NT2/D1 (cell line): ENCODE data around the gene GPRIN1.

ENCODE experiments used
- DNase-seq: peaks from one replicate; pipeline ENCODE4 v3.0.0-alpha.2; 2011; ENCODE audit warnings: low read depth, low spot score
- H3K27me3 ChIP-seq: 2 replicates; pipeline ENCODE4 v1.6.0; 2011; ENCODE audit warnings: mild to moderate bottlenecking; ENCODE audit not compliant: insufficient read length, insufficient read depth
- H3K36me3 ChIP-seq: 2 replicates; pipeline ENCODE4 v1.6.1; 2011; ENCODE audit warnings: mild to moderate bottlenecking, low read length, mixed read lengths; ENCODE audit not compliant: insufficient read depth, insufficient read length
- H3K4me1 ChIP-seq: 2 replicates; pipeline ENCODE4 v1.5.1; 2011; ENCODE audit not compliant: insufficient read depth, insufficient read length
- H3K4me3 ChIP-seq: 2 replicates; pipeline ENCODE4 v1.5.1; 2011; ENCODE audit warnings: low read depth; ENCODE audit not compliant: insufficient read length
- H3K9ac ChIP-seq: 2 replicates; pipeline ENCODE4 v1.6.0; 2011; ENCODE audit warnings: low read depth; ENCODE audit not compliant: insufficient read length
- H3K9me3 ChIP-seq: 2 replicates; pipeline ENCODE4 v1.5.1; 2011; ENCODE audit warnings: mild to moderate bottlenecking, low read length; ENCODE audit not compliant: insufficient read depth
- SUZ12 ChIP-seq: IDR thresholded peaks from 2 replicates; pipeline ENCODE4 v1.6.1; 2011; ENCODE audit not compliant: insufficient read length, insufficient read depth; ENCODE audit errors: extremely low read depth
- YY1 ChIP-seq: IDR thresholded peaks from 2 replicates; pipeline ENCODE4 v1.6.1; 2011; ENCODE audit not compliant: insufficient read length, insufficient read depth
- ZNF274 ChIP-seq: IDR thresholded peaks from 2 replicates; pipeline ENCODE4 v1.6.1; 2011; ENCODE audit warnings: mild to moderate bottlenecking, low read depth, low read length

Gene GPRIN1

GRCh38 chr5:176621661-176622079 is 11.7 kb upstream of the GPRIN1 start:
- Histone ChIP-seq H3K4me3 (no peak overlapping the region), H3K9me3 (no peaks in the 10 kb centered on the region), H3K27me3 (peaks cover 36% of the 10 kb centered on the region), H3K4me1 (peaks cover 11% of the 10 kb centered on the region), H3K36me3 (no peaks in the 10 kb centered on the region), H3K9ac (no peak overlapping the region)
- TF ChIP-seq ZNF274: no peak
- TF ChIP-seq SUZ12: no peak
- TF ChIP-seq YY1: no peak
- DNase-seq: no peak

GRCh38 chr5:176620333-176620981 is 10.5 kb upstream of the GPRIN1 start:
- peak overlapping the region; percentile 28 for H3K4me3 ChIP-seq

GRCh38 chr5:176619569-176620332 is 9.8 kb upstream of the GPRIN1 start:
- no peaks in the 10 kb centered on the region for H3K36me3 ChIP-seq
- H3K27me3 ChIP-seq: peaks cover 36% of the 10 kb centered on the region
- peak overlapping the region; percentile 74 for H3K9ac ChIP-seq
- H3K4me1 ChIP-seq: peaks cover 7% of the 10 kb centered on the region
- H3K4me3 ChIP-seq: peak overlapping the region; percentile 28
- no peaks in the 10 kb centered on the region for H3K9me3 ChIP-seq
- TF ChIP-seq SUZ12: no peak
- no peak for TF ChIP-seq YY1
- TF ChIP-seq ZNF274: no peak
- DNase-seq: no peak

More at GRCh38 chr5:176620333-176620981, 10.5 kb upstream of the GPRIN1 start:
- Histone ChIP-seq H3K36me3 (no peaks in the 10 kb centered on the region), H3K9ac (peak overlapping the region; percentile 50), H3K9me3 (no peaks in the 10 kb centered on the region), H3K4me1 (peaks cover 10% of the 10 kb centered on the region), H3K27me3 (peaks cover 36% of the 10 kb centered on the region)
- DNase-seq: no peak
- TF ChIP-seq ZNF274: no peak
- no peak for TF ChIP-seq YY1
- TF ChIP-seq SUZ12: no peak

GRCh38 chr5:176619203-176619568 is 9.2 kb upstream of the GPRIN1 start:
- no peaks in the 10 kb centered on the region for H3K9me3 ChIP-seq
- DNase-seq: peak; percentile 89
- H3K4me3 ChIP-seq: peak overlapping the region; percentile 28
- TF ChIP-seq YY1: no peak
- no peak for TF ChIP-seq SUZ12
- no peak for TF ChIP-seq ZNF274
- H3K27me3 ChIP-seq: peaks cover 36% of the 10 kb centered on the region
- no peaks in the 10 kb centered on the region for H3K36me3 ChIP-seq
- H3K4me1 ChIP-seq: peaks cover 7% of the 10 kb centered on the region
- H3K9ac ChIP-seq: peak overlapping the region; percentile 74

- Histone ChIP-seq H3K4me1 (peaks cover 7% of the 10 kb centered on the region), H3K27me3 (peaks cover 36% of the 10 kb centered on the region), H3K4me3 (peak overlapping the region; percentile 22), H3K36me3 (no peaks in the 10 kb centered on the region), H3K9me3 (no peaks in the 10 kb centered on the region), H3K9ac (no peak overlapping the region)
- TF ChIP-seq ZNF274 (no peak), YY1 (no peak), SUZ12 (no peak)
- DNase-seq: no peak
Measured at GRCh38 chr5:176618783-176619182, 8.8 kb upstream of the GPRIN1 start.

- no peaks in the 10 kb centered on the region for H3K9me3 ChIP-seq
- H3K36me3 ChIP-seq: no peaks in the 10 kb centered on the region
- peaks cover 36% of the 10 kb centered on the region for H3K27me3 ChIP-seq
- H3K4me3 ChIP-seq: no peak overlapping the region
- TF ChIP-seq ZNF274 (no peak), SUZ12 (no peak), YY1 (no peak)
- DNase-seq: no peak
- peaks cover 14% of the 10 kb centered on the region for H3K4me1 ChIP-seq
- H3K9ac ChIP-seq: no peak overlapping the region
Measured at GRCh38 chr5:176616511-176616910, 6.6 kb upstream of the GPRIN1 start.

- H3K36me3 ChIP-seq: no peaks in the 10 kb centered on the region
- no peak overlapping the region for H3K9ac ChIP-seq
- H3K4me1 ChIP-seq: peaks cover 13% of the 10 kb centered on the region
- TF ChIP-seq SUZ12 (no peak), YY1 (no peak), ZNF274 (no peak)
- H3K4me3 ChIP-seq: no peak overlapping the region
- peaks cover 31% of the 10 kb centered on the region for H3K27me3 ChIP-seq
- DNase-seq: no peak
- H3K9me3 ChIP-seq: no peaks in the 10 kb centered on the region
Measured at GRCh38 chr5:176614805-176615478, 5.0 kb upstream of the GPRIN1 start.
